CD4-positive, alpha-beta T cell treated with Interleukin-15 for 4 hours (primary cell): Measurements from ENCODE around the gene OPRD1.
"Not testable (repeated sequence)": the region's sequence is repeated elsewhere in the genome, so short reads cannot be mapped to it uniquely, and the experiment has no call there.

Experiments used
- DNase-seq: peaks from one replicate; pipeline ENCODE4 v3.0.0-alpha.2; 2020; ENCODE audit warnings: low spot score

The OPRD1 gene

GRCh38 chr1:28847207-28847606 is 35.2 kb downstream of the OPRD1 start:
- not testable (repeated sequence) for DNase-seq

- no peak for DNase-seq
Measured at GRCh38 chr1:28848416-28848815, 36.4 kb downstream of the OPRD1 start.

- DNase-seq: no peak
Measured at GRCh38 chr1:28853093-28853742, 41.2 kb downstream of the OPRD1 start.

- not testable (repeated sequence) for DNase-seq
Measured at GRCh38 chr1:28854406-28854805, 42.4 kb downstream of the OPRD1 start.

- DNase-seq: no peak
Measured at GRCh38 chr1:28855046-28855445, 43.1 kb downstream of the OPRD1 start.

- DNase-seq: no peak
Measured at GRCh38 chr1:28855469-28855951, 43.5 kb downstream of the OPRD1 start.

- DNase-seq: no peak
Measured at GRCh38 chr1:28855969-28856368, 44.0 kb downstream of the OPRD1 start.

GRCh38 chr1:28860332-28861073 is 48.5 kb downstream of the OPRD1 start:
- no peak for DNase-seq

GRCh38 chr1:28862571-28863403 is 50.8 kb downstream of the OPRD1 start:
- DNase-seq: no peak

GRCh38 chr1:28864695-28865094 is 52.7 kb downstream of the OPRD1 start:
- DNase-seq: no peak

- DNase-seq: no peak
Measured at GRCh38 chr1:28865997-28866650, 54.2 kb downstream of the OPRD1 start.

- DNase-seq: no peak
Measured at GRCh38 chr1:28867850-28868249, 55.9 kb downstream of the OPRD1 start.

GRCh38 chr1:28869952-28870351 is 58.0 kb downstream of the OPRD1 start:
- DNase-seq: no peak

- DNase-seq: no peak
Measured at GRCh38 chr1:28871631-28872401, 59.8 kb downstream of the OPRD1 start.

GRCh38 chr1:28875134-28875533 is 63.2 kb downstream of the OPRD1 start:
- not testable (repeated sequence) for DNase-seq

- DNase-seq: peak; percentile 78
Measured at GRCh38 chr1:28877132-28877781, 65.3 kb downstream of the OPRD1 start.

GRCh38 chr1:28878796-28879195 is 66.8 kb downstream of the OPRD1 start:
- no peak for DNase-seq

GRCh38 chr1:28882009-28882628 is 70.1 kb downstream of the OPRD1 start:
- peak; percentile 78 for DNase-seq

- DNase-seq: no peak
Measured at GRCh38 chr1:28883242-28883616, 71.3 kb downstream of the OPRD1 start.

- DNase-seq: no peak
Measured at GRCh38 chr1:28885472-28885877, 73.5 kb downstream of the OPRD1 start.
